ENCODE results near the gene TMEM233. TPM values are rescaled to one million over a fixed set of nuclear protein-coding genes. Genes with fewer than 3 reads are reported as not detected.

The TMEM233 gene
- polyA plus RNA-seq, 3 donors, result 0.14 to 1.5 (median 0.64) TPM

- 85 to 93% (median 88%) methylated on average over 3 of the region's 3 CpGs for WGBS, 3 donors
- H3K27ac ChIP-seq (ENCODE audit: low read depth, low read length), result no peak overlapping the region
Measured at GRCh38 chr12:119671070-119671469, 77.5 kb downstream of the TMEM233 start.

DNA sequence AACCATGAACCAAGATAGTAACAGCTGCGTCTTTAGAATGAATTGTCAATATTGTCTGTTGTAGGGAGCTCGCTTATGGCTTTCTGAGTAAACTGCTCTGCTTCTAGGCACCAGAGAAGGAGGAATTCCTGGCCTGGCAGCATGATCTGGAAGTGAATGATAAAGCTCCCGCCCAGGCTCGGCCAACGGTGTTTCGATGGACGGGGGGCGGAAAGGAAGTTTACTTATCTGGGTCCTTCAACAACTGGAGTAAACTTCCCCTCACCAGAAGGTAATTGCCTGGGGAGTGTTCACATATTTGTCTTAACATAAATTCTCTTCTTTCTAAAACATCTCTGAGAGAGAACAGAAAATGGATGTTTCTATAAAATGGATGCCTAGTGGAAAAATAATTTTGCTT lies 78.6 kb downstream of the TMEM233 start:
- H3K27ac ChIP-seq (ENCODE audit: low read depth, low read length), result no peak overlapping the region

GRCh38 chr12:119673634-119674033 lies 80.1 kb downstream of the TMEM233 start:
- no peak overlapping the region for H3K27ac ChIP-seq (ENCODE audit: low read depth, low read length)
- 42 to 77% (median 42%) methylated on average over 7 of the region's 7 CpGs for WGBS, 3 donors

More for the DNA sequence above, 78.6 kb downstream of the TMEM233 start:
- WGBS, 3 donors, result 67 to 82% (median 81%) methylated on average over 8 of the region's 8 CpGs

- 84 to 95% (median 90%) methylated on average over 4 of the region's 4 CpGs for WGBS, 3 donors
- H3K27ac ChIP-seq (ENCODE audit: low read depth, low read length), result no peak overlapping the region
Measured at GRCh38 chr12:119674560-119674959, 81.0 kb downstream of the TMEM233 start.

DNA sequence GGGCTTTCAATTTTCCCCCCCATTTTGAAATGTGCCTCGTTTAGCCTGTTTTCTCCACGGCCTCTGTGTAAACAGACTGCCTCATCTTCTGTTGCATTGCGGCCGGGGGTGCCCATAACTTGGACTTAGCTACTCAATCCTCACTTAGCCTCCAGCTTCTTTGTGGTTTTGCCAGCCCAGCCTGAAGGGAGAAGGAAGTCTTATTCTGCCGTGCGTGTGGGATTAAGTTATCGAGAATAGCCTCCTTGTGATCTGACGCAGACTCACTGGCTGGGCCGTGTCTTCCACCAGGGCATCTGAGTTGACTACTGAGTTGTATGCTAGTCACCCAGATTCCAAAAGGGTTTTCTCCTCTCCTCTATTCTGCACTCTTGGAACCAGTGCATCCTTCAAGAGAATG lies 82.4 kb downstream of the TMEM233 start:
- 78 to 90% (median 85%) methylated on average over 9 of the region's 9 CpGs for WGBS, 3 donors
- H3K27ac ChIP-seq (ENCODE audit: low read depth, low read length), result no peak overlapping the region

DNA sequence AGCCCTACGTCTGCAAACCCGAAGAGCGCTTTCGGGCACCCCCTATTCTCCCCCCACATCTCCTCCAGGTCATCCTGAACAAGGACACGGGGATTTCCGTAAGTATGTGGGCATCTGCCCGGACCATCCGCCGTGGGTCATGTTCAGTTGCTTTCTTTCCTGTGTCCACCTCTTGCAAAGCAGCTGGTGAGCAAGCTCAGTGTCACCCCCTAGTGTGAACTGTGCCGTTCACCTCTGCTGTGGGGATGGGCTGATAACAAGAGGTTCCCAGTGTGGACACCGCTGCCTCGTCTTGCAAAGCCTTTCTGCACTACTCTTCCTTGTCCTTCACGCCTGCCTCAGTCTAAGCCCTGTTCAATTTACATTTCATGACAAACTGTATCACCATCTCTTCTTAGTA lies 83.0 kb downstream of the TMEM233 start:
- 89 to 93% (median 90%) methylated on average over 13 of the region's 13 CpGs for WGBS, 3 donors

GRCh38 chr12:119678459-119678858 lies 84.9 kb downstream of the TMEM233 start:
- H3K27ac ChIP-seq (ENCODE audit: low read depth, low read length), result no peak overlapping the region
- 80 to 86% (median 82%) methylated on average over 7 of the region's 7 CpGs for WGBS, 3 donors

More for the DNA sequence above, 83.0 kb downstream of the TMEM233 start:
- H3K27ac ChIP-seq (ENCODE audit: low read depth, low read length), result no peak overlapping the region

DNA sequence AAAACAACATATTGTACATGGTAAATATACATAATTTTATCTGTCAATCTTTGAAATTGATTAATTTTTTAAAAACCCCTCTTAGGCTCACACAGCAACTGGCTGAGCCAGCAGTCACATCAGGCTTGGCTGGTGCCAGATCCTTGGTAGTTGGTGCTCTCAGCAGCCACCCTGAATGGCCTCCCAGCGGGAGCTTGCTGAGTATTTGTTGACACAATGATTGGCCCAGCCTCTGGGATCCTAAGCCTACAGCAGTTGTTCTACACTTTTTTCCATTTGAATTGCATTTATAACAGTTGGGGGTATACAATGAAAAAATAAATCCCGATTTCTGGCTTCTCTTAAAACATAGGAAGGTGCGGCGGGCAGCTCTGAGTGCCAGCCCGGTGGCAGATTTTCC lies 85.5 kb downstream of the TMEM233 start:
- H3K27ac ChIP-seq (ENCODE audit: low read depth, low read length), result no peak overlapping the region
- 83 to 96% (median 86%) methylated on average over 5 of the region's 5 CpGs for WGBS, 3 donors

- no peak overlapping the region for H3K27ac ChIP-seq (ENCODE audit: low read depth, low read length)
- 85 to 89% (median 86%) methylated on average over 10 of the region's 10 CpGs for WGBS, 3 donors
Measured at GRCh38 chr12:119679490-119679889, 85.9 kb downstream of the TMEM233 start.

DNA sequence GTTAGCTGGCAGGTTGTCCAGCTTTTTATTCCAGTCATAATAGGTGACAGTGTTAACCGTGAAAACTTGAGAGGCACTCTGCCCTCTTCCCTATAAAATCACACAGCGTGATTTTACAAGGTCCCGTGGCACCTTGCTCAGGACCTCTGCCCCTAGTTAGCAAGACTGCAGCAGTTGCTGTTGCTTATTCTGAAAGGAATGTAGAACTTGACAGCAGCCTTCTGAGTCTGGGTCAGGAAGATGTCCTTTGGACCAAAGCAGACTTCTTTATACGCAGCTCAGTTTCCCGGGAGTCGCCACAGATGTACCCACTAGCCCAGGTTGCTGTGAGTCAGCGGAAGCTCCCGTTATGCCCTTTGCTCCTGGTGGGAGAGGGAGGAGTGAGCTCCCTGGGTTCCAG lies 87.5 kb downstream of the TMEM233 start:
- no peak overlapping the region for H3K27ac ChIP-seq (ENCODE audit: low read depth, low read length)
- WGBS, 3 donors, result 82 to 88% (median 83%) methylated on average over 8 of the region's 8 CpGs

- H3K27ac ChIP-seq (ENCODE audit: low read depth, low read length), result no peak overlapping the region
- WGBS, 3 donors, result 72 to 88% (median 83%) methylated on average over 9 of the region's 9 CpGs
Measured at GRCh38 chr12:119681728-119682638, 88.4 kb downstream of the TMEM233 start.

DNA sequence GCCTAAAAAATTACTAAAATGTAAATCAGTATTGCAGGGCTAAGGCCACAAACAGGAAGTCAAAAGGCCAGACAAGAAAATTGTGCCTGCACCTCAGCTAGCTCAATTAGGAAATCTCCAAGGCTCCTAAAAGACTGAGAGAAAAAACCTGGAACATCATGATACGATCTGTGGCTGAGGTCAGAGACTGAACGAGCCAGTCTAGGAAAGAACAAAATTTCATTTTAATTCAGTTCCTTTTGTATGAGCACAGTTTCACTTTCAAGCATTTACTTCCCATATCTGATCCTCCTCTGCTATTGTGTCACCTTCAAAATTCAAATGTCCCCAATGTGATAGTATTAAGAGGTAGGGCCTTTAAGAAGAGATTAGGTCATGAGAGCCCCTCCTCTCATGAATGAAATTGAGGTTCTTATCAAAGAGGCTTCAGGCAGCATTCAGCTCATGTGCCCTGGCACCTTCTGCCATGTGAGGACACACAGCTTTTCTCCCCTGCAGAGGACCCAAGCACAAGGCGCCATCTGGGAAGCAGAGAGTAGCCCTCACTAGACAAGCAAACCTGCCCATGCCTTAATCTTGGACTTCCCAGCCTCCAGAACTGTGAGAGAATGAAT lies 89.2 kb downstream of the TMEM233 start:
- 44 to 89% (median 50%) methylated on average over 3 of the region's 3 CpGs for WGBS, 3 donors
- H3K27ac ChIP-seq (ENCODE audit: low read depth, low read length), result no peak overlapping the region

- whole genome bisulfite sequencing, 3 donors, result 57 to 78% (median 66%) methylated on average over 6 of the region's 6 CpGs
Measured at GRCh38 chr12:119683413-119683812, 89.8 kb downstream of the TMEM233 start.

DNA sequence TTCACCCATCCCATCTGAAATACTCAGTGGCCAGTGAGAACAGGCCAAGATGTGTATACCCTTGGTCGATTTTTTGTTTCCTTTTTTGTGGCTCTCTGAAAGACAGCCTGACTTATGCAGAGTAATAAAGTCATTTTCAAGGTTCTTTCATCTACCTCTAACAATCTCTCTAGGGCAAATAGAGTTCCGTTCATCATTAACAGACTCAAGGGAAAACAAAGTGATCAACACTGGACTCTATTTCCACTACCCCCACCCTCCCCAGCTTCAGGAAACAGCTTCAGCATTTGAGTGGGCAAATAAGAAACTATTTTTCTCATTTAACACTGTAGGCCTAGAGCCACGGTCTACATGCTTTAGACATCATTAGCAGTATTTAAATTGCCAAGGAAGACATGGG lies 90.2 kb downstream of the TMEM233 start:
- WGBS, 3 donors, result 40 to 75% (median 69%) methylated on average over 3 of the region's 3 CpGs
- H3K27ac ChIP-seq (ENCODE audit: low read depth, low read length), result no peak overlapping the region

More at GRCh38 chr12:119683413-119683812, 89.8 kb downstream of the TMEM233 start:
- H3K27ac ChIP-seq (ENCODE audit: low read depth, low read length), result no peak overlapping the region

DNA sequence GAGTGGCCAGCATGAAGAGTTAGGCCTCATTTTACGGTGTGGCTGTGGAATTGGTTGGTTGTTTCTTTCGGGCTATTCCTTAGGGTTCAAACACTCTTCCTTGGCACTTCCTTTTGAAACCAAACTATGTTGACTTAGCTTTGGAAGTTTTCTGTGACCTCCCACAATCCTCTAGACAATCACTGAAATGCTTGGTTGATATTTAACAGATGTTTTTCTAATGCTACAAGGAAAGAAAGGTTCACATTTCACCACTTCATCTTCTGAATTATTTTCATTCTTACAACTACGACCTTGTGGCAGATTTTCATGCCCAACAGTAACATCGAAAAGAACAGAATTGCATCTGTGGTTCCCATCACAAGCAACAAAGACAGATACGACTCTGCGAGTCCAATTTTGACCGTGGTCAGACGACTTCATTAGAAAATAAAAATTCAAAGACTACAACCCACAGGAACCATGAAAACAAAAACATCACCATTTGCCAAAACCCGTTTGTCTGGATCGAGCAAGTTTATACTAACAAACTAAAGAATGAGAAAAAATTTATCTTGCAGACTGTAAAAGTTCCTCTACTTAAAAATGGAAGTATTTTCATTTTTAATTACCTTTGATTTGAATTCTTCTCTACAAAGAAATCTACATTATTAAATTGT lies 91.3 kb downstream of the TMEM233 start:
- no peak overlapping the region for H3K27ac ChIP-seq (ENCODE audit: low read depth, low read length)
- 54 to 70% (median 64%) methylated on average over 10 of the region's 10 CpGs for WGBS, 3 donors

- 77 to 88% (median 80%) methylated on average over 4 of the region's 4 CpGs for WGBS, 3 donors
- no peak overlapping the region for H3K27ac ChIP-seq (ENCODE audit: low read depth, low read length)
Measured at GRCh38 chr12:119685375-119685774, 91.8 kb downstream of the TMEM233 start.

- H3K27ac ChIP-seq (ENCODE audit: low read depth, low read length), result no peak overlapping the region
- 69 to 79% (median 76%) methylated on average over 12 of the region's 12 CpGs for WGBS, 3 donors
Measured at GRCh38 chr12:119686355-119686754, 92.8 kb downstream of the TMEM233 start.

GRCh38 chr12:119686776-119687175 lies 93.2 kb downstream of the TMEM233 start:
- no peak overlapping the region for H3K27ac ChIP-seq (ENCODE audit: low read depth, low read length)
- WGBS, 3 donors, result 71 to 87% (median 80%) methylated on average over 13 of the region's 13 CpGs

- WGBS, 3 donors, result 56 to 83% (median 62%) methylated on average over 14 of the region's 14 CpGs
- no peak overlapping the region for H3K27ac ChIP-seq (ENCODE audit: low read depth, low read length)
Measured at GRCh38 chr12:119687406-119687805, 93.8 kb downstream of the TMEM233 start.
